GM23248 (cell line): ENCODE results near the gene LYAR. TPM values are rescaled to one million over a fixed set of nuclear protein-coding genes. Genes with fewer than 3 reads are reported as not detected.

ENCODE experiments used
- DNase-seq: peaks from one replicate; pipeline ENCODE4 v3.0.0-alpha.2; 2015
- H2AFZ ChIP-seq: fragments of 200-600 bp; sonication (generic); 2 replicates; pipeline ENCODE4 v1.6.1; 2016; ENCODE audit warnings: antibody characterized with exemption
- H3F3A ChIP-seq: fragments of 200-600 bp; sonication (generic); 2 replicates; pipeline ENCODE4 v1.6.1; 2016; ENCODE audit warnings: mild to moderate bottlenecking, antibody characterized with exemption, mixed run types; ENCODE audit not compliant: insufficient read depth
- H3K27ac ChIP-seq: fragments of 200-600 bp; sonication (generic); 2 replicates; pipeline ENCODE4 v1.5.1; 2016; ENCODE audit warnings: mild to moderate bottlenecking
- H3K27me3 ChIP-seq: fragments of 200-600 bp; sonication (generic); replicated peaks from 2 replicates; pipeline ENCODE4 v1.6.1; 2016; ENCODE audit warnings: mild to moderate bottlenecking; ENCODE audit not compliant: insufficient read depth
- H3K36me3 ChIP-seq: fragments of 200-600 bp; sonication (generic); 2 replicates; pipeline ENCODE4 v1.6.1; 2016; ENCODE audit warnings: low read depth, mild to moderate bottlenecking
- H3K4me1 ChIP-seq: fragments of 200-600 bp; sonication (generic); 2 replicates; pipeline ENCODE4 v1.6.1; 2016; ENCODE audit warnings: mild to moderate bottlenecking; ENCODE audit not compliant: insufficient read depth
- H3K4me2 ChIP-seq: fragments of 200-600 bp; sonication (generic); one replicate; pipeline ENCODE4 v1.6.1; 2016; ENCODE audit warnings: mild to moderate bottlenecking; ENCODE audit not compliant: unreplicated experiment
- H3K4me3 ChIP-seq: fragments of 200-600 bp; sonication (generic); 2 replicates; pipeline ENCODE4 v1.5.1; 2016; ENCODE audit warnings: mild to moderate bottlenecking
- H3K79me2 ChIP-seq: fragments of 200-600 bp; sonication (generic); 2 replicates; pipeline ENCODE4 v1.6.1; 2016; ENCODE audit warnings: mild to moderate bottlenecking; ENCODE audit not compliant: insufficient read depth
- H3K9ac ChIP-seq: fragments of 200-600 bp; sonication (generic); 2 replicates; pipeline ENCODE4 v1.6.1; 2016; ENCODE audit warnings: mild to moderate bottlenecking
- H3K9me2 ChIP-seq: fragments of 200-600 bp; sonication (generic); 2 replicates; pipeline ENCODE4 v1.6.1; 2016; ENCODE audit warnings: mixed run types, mild to moderate bottlenecking, moderate library complexity; ENCODE audit not compliant: insufficient read depth
- H3K9me3 ChIP-seq: fragments of 200-600 bp; sonication (generic); one replicate; pipeline ENCODE4 v1.6.1; 2017; ENCODE audit warnings: low read depth
- H4K20me1 ChIP-seq: fragments of 200-600 bp; sonication (generic); 2 replicates; pipeline ENCODE4 v1.6.0; 2016; ENCODE audit not compliant: insufficient read depth
- EZH2 ChIP-seq: fragments of 200-600 bp; sonication (generic); IDR thresholded peaks from 2 replicates; pipeline ENCODE4 v1.6.1; 2018; ENCODE audit warnings: antibody characterized with exemption, mild to moderate bottlenecking; ENCODE audit not compliant: insufficient read depth, poor library complexity, severe bottlenecking
- EZH2phosphoT487 ChIP-seq: fragments of 200-600 bp; sonication (generic); IDR thresholded peaks from 2 replicates; pipeline ENCODE4 v1.6.1; 2018; ENCODE audit warnings: antibody characterized with exemption, moderate library complexity, mild to moderate bottlenecking, low read depth; ENCODE audit not compliant: insufficient read depth
- WGBS, 2 experiments: methylation state at CpG; one replicate each; pipeline ENCODE4 v1.1.6; 2015 to 2017; ENCODE audit warnings: low lambda C conversion rate in 2 of 2, low coverage in 1 of 2; ENCODE audit errors: missing lambda C conversion rate in 2 of 2; 5-methylcytosine and 5-hydroxymethylcytosine counted together
- in situ Hi-C: fragments of 300-500 bp; cut with MboI; formaldehyde crosslinking; loops from 2 replicates; pipeline ENCODE4 v1.15.0; 2020
- polyA plus RNA-seq: library from polyadenylated mRNA; unstranded; fragments of >200 nt; fragmentation: Nextera tagmentation; extraction: Ambion mirVana; gene quantifications from 2 replicates; pipeline ENCODE4 v1.2.1, GENCODE V29; 2016
- total RNA-seq: library from RNA; depleted of rRNA; stranded (reverse); fragments of >200 nt; shearing (Covaris generic); gene quantifications from 2 replicates; pipeline ENCODE4 v1.2.3, GENCODE V29; 2014

Gene LYAR
- total and polyA plus RNA-seq, 2 experiments from 2014 or later = 11.9 to 16.9 TPM

DNA sequence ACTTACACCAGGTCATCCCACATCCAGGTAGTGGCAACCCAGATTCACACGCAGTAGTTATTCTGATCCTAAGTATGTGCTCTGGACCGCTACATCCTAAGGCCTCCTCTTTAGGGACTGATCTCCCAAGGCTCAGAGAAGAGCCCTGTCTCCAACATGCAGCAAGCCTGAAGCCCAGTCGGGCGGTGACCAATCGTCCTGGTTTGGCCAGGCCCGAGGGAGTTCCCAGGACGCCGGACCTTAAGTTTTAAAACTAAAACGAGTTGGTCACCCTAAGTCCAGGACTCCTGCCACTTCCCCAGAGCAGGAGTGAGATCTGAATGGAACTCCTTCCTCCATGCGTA, 385 bp downstream of the LYAR start:
- Histone ChIP-seq H3K4me2 (peak overlapping the region; percentile 80), H4K20me1 (no peaks in the 10 kb centered on the region), H3K27ac (peak overlapping the region; percentile 48), H3K9me3 (no peaks in the 10 kb centered on the region), H3K36me3 (no peaks in the 10 kb centered on the region), H3K4me1 (peaks cover 19% of the 10 kb centered on the region; the same call in 1 of the 2 replicates), H3K27me3 (no peaks in the 10 kb centered on the region), H3K4me3 (peak overlapping the region; percentile 97), H3K9ac (peak overlapping the region; percentile 82), H3F3A (0 out of 2 replicates have a peak, but pooled peaks cover 7% of the 10 kb centered on the region), H3K79me2 (peaks cover 76% of the 10 kb centered on the region), H2AFZ (peak overlapping the region; percentile 93), H3K9me2 (no peaks in the 10 kb centered on the region)
- in situ Hi-C loops = no loop called here
- 0 to 1% methylated on average over 9 to 10 of the region's 10 CpGs for WGBS, 2 experiments
- TF ChIP-seq EZH2phosphoT487 = no peak
- TF ChIP-seq EZH2 = no peak
- peak; percentile 68 for DNase-seq

DNA sequence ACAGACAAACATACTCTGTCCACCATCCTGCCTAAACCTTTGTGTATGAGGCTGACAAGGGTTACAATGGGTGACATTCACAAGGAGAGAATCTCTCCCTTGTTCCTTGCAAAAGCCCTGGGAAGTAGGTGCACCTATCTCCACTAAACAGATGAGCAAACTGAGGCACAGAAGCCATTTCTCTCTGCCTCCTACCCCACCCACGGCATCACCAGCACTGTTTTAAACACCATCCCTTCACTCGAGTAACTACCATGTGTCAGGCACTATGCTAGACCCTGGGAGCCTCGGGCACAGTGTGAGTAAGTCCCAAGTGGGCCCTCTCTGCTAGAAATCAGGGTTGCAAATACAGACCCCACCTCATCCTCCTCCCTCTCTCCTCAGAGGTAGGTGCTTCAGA, 899 bp downstream of the LYAR start:
- 0 out of 2 replicates have a peak, but pooled peaks cover 7% of the 10 kb centered on the region for H3F3A ChIP-seq
- peak overlapping the region; percentile 97 for H3K4me3 ChIP-seq
- 2 to 4% methylated on average over 3 of the region's 3 CpGs for WGBS, 2 experiments
- in situ Hi-C loops = no loop called here
- DNase-seq = peak; percentile 37
- peaks cover 19% of the 10 kb centered on the region; the same call in 1 of the 2 replicates for H3K4me1 ChIP-seq
- H3K79me2 ChIP-seq = peaks cover 75% of the 10 kb centered on the region
- no peaks in the 10 kb centered on the region for H3K36me3 ChIP-seq
- H2AFZ ChIP-seq = peak overlapping the region; percentile 93
- H3K9me3 ChIP-seq = no peaks in the 10 kb centered on the region
- peak overlapping the region; percentile 82 for H3K9ac ChIP-seq
- no peaks in the 10 kb centered on the region for H4K20me1 ChIP-seq
- peak overlapping the region; percentile 48; the same call in 1 of the 2 replicates for H3K27ac ChIP-seq
- H3K9me2 ChIP-seq = no peaks in the 10 kb centered on the region
- TF ChIP-seq EZH2phosphoT487 = no peak
- no peak for TF ChIP-seq EZH2
- peak overlapping the region; percentile 80 for H3K4me2 ChIP-seq
- H3K27me3 ChIP-seq = no peaks in the 10 kb centered on the region

GRCh38 chr4:4288098-4288497, 1.9 kb downstream of the LYAR start:
- Histone ChIP-seq H3F3A (0 out of 2 replicates have a peak, but pooled peaks cover 7% of the 10 kb centered on the region), H3K9me3 (no peaks in the 10 kb centered on the region), H3K4me3 (no peak overlapping the region), H3K79me2 (peaks cover 65% of the 10 kb centered on the region), H3K27me3 (no peaks in the 10 kb centered on the region), H2AFZ (no peak overlapping the region), H3K27ac (no peak overlapping the region), H3K36me3 (no peaks in the 10 kb centered on the region), H3K4me2 (no peak overlapping the region), H3K9ac (no peak overlapping the region), H3K4me1 (peaks cover 19% of the 10 kb centered on the region; the same call in 1 of the 2 replicates), H3K9me2 (no peaks in the 10 kb centered on the region), H4K20me1 (no peaks in the 10 kb centered on the region)
- in situ Hi-C loops = no loop called here
- no peak for TF ChIP-seq EZH2phosphoT487
- TF ChIP-seq EZH2 = no peak
- DNase-seq = no peak

- in situ Hi-C loops = no loop called here
- Histone ChIP-seq H3K4me1 (peaks cover 12% of the 10 kb centered on the region; the same call in 1 of the 2 replicates), H2AFZ (no peak overlapping the region), H3F3A (no peaks in the 10 kb centered on the region), H3K9me2 (no peaks in the 10 kb centered on the region), H3K79me2 (peaks cover 40% of the 10 kb centered on the region), H3K27ac (no peak overlapping the region), H3K27me3 (no peaks in the 10 kb centered on the region), H3K9me3 (no peaks in the 10 kb centered on the region), H3K36me3 (peaks cover 22% of the 10 kb centered on the region), H3K9ac (no peak overlapping the region), H3K4me2 (no peak overlapping the region), H3K4me3 (no peak overlapping the region), H4K20me1 (no peaks in the 10 kb centered on the region)
- TF ChIP-seq EZH2 (no peak), EZH2phosphoT487 (no peak)
- peak; percentile 50 for DNase-seq
- WGBS, 2 experiments = 67 to 70% methylated on average over 11 of the region's 11 CpGs
Measured at GRCh38 chr4:4284827-4285618, 4.9 kb downstream of the LYAR start.

GRCh38 chr4:4281787-4282186, 8.2 kb downstream of the LYAR start:
- 0 out of 2 replicates have a peak, but pooled peaks cover 5% of the 10 kb centered on the region for H3K4me1 ChIP-seq
- in situ Hi-C loops = no loop called here
- DNase-seq = no peak
- no peak overlapping the region for H3K9ac ChIP-seq
- H3K4me2 ChIP-seq = no peak overlapping the region
- no peak overlapping the region for H2AFZ ChIP-seq
- no peak overlapping the region for H3K4me3 ChIP-seq
- peaks cover 39% of the 10 kb centered on the region for H3K36me3 ChIP-seq
- H3K9me3 ChIP-seq = no peaks in the 10 kb centered on the region
- 89 to 92% methylated on average over 6 of the region's 6 CpGs for WGBS, 2 experiments
- TF ChIP-seq EZH2 = no peak
- TF ChIP-seq EZH2phosphoT487 = no peak
- no peaks in the 10 kb centered on the region for H4K20me1 ChIP-seq
- H3K79me2 ChIP-seq = peaks cover 9% of the 10 kb centered on the region; the same call in 1 of the 2 replicates
- no peak overlapping the region for H3K27ac ChIP-seq
- no peaks in the 10 kb centered on the region for H3F3A ChIP-seq
- no peaks in the 10 kb centered on the region for H3K27me3 ChIP-seq
- H3K9me2 ChIP-seq = no peaks in the 10 kb centered on the region
